PC-9 (cell line): ENCODE data around the gene MBNL2. TPM values are rescaled to one million over a fixed set of nuclear protein-coding genes. Genes with fewer than 3 reads are reported as not detected.

ENCODE experiments used
- BruUV-seq: library from RNA; stranded (reverse); fragments of 400-500 nt; replicated peaks from 2 replicates; lab custom pipeline; 2021; lab: Mats Ljungman, UMichigan
- CTCF ChIA-PET: fragments of 300-600 bp; sonication (Branson Sonifier 250); formaldehyde crosslinking; loops from one replicate; lab custom pipeline; 2022; ENCODE audit warnings: antibody characterized with exemption; lab: Charles Lee
- POLR2A ChIA-PET: fragments of 300-600 bp; sonication (Branson Sonifier 250); formaldehyde crosslinking; loops from one replicate; lab custom pipeline; 2022; ENCODE audit warnings: antibody characterized with exemption; ENCODE audit not compliant: unreplicated experiment; lab: Charles Lee
- DNase-seq, 2 experiments: peaks; one replicate each; pipeline versions ENCODE4 v3.0.0 to v3.0.0-alpha.2; 2015 to 2022; ENCODE audit warnings: mixed read lengths in 1 of 2
- H2AFZ ChIP-seq: fragments of 200-600 bp; sonication (generic); 2 replicates; pipeline ENCODE4 v1.8.1; 2017; ENCODE audit warnings: antibody characterized with exemption
- H3F3A ChIP-seq: fragments of 200-600 bp; sonication (generic); 2 replicates; pipeline ENCODE4 v1.8.1; 2017; ENCODE audit warnings: antibody characterized with exemption, mild to moderate bottlenecking, low read depth; ENCODE audit not compliant: insufficient read depth
- H3K27ac ChIP-seq: fragments of 200-600 bp; sonication (generic); 2 replicates; pipeline ENCODE4 v1.6.1; 2016; ENCODE audit warnings: mixed run types
- H3K27me3 ChIP-seq: fragments of 200-600 bp; sonication (generic); 2 replicates; pipeline ENCODE4 v1.6.1; 2016; ENCODE audit warnings: low read depth, mixed run types; ENCODE audit not compliant: insufficient read depth
- H3K36me3 ChIP-seq: fragments of 200-600 bp; sonication (generic); 2 replicates; pipeline ENCODE4 v1.6.1; 2016; ENCODE audit warnings: low read depth, mixed run types
- H3K4me1 ChIP-seq: fragments of 200-600 bp; sonication (generic); replicated peaks from 2 replicates; pipeline ENCODE4 v1.6.1; 2016; ENCODE audit warnings: mixed run types; ENCODE audit not compliant: insufficient read depth
- H3K4me2 ChIP-seq: fragments of 200-600 bp; sonication (generic); 2 replicates; pipeline ENCODE4 v1.6.1; 2017; ENCODE audit warnings: mixed run types
- H3K4me3 ChIP-seq: fragments of 200-600 bp; sonication (generic); 2 replicates; pipeline ENCODE4 v1.6.1; 2016; ENCODE audit warnings: mixed run types
- H3K79me2 ChIP-seq: fragments of 200-600 bp; sonication (generic); 2 replicates; pipeline ENCODE4 v1.6.1; 2017; ENCODE audit warnings: low read depth, mixed run types
- H3K9me2 ChIP-seq: fragments of 200-600 bp; sonication (generic); 2 replicates; pipeline ENCODE4 v1.8.1; 2017; ENCODE audit warnings: mild to moderate bottlenecking; ENCODE audit not compliant: insufficient read depth
- H3K9me3 ChIP-seq: fragments of 200-600 bp; sonication (generic); 2 replicates; pipeline ENCODE4 v1.8.1; 2016; ENCODE audit warnings: low read depth; ENCODE audit not compliant: insufficient read depth
- H4K20me1 ChIP-seq: fragments of 200-600 bp; sonication (generic); 2 replicates; pipeline ENCODE4 v1.8.1; 2017; ENCODE audit not compliant: insufficient read depth
- CTCF ChIP-seq: fragments of 200-600 bp; sonication (generic); conservative IDR thresholded peaks from 2 replicates; pipeline ENCODE4 v1.6.1; 2017; ENCODE audit warnings: mixed run types, antibody characterized with exemption, mild to moderate bottlenecking, moderate library complexity
- EZH2 ChIP-seq: fragments of 200-600 bp; sonication (generic); IDR thresholded peaks from 2 replicates; pipeline ENCODE4 v1.8.0; 2017; ENCODE audit warnings: antibody characterized with exemption, low read depth
- intact Hi-C: fragments of 100-400 bp; cut with micrococcal nuclease; formaldehyde crosslinking; loops from one replicate; pipeline ENCODE4 v1.10.0; 2022; ENCODE audit not compliant: unreplicated experiment
- total RNA-seq: library from RNA; stranded (reverse); gene quantifications from 2 replicates; pipeline ENCODE4 v1.2.3, GENCODE V29; 2021

The MBNL2 gene
- total RNA-seq, 1 experiment from 2014 or later: 91.3 TPM

- Histone ChIP-seq H3K9me2 (no peaks in the 10 kb centered on the region; the same call in 1 of the 2 replicates), H4K20me1 (peaks cover 16% of the 10 kb centered on the region), H3F3A (peaks cover 51% of the 10 kb centered on the region), H2AFZ (no peak overlapping the region), H3K4me2 (no peak overlapping the region), H3K27me3 (no peaks in the 10 kb centered on the region), H3K9me3 (no peaks in the 10 kb centered on the region), H3K36me3 (peaks cover 72% of the 10 kb centered on the region), H3K4me1 (no peaks in the 10 kb centered on the region), H3K79me2 (peaks cover 6% of the 10 kb centered on the region; the same call in 1 of the 2 replicates), H3K4me3 (no peak overlapping the region), H3K27ac (no peak overlapping the region)
- intact Hi-C loops: no loop called here
- ChIA-PET POLR2A (interaction anchor here (0.6 kb wide), 1 partner anchor 635 kb away, joined by 7 read pairs; no protein-coding TSS in a partner anchor), CTCF (no interaction called here)
- no peak for DNase-seq
- BruUV-seq: no TSS peak
- TF ChIP-seq EZH2: no peak
- no peak for TF ChIP-seq CTCF
Measured at GRCh38 chr13:97387890-97388289, 165.8 kb downstream of the MBNL2 start.

- H4K20me1 ChIP-seq: peaks cover 16% of the 10 kb centered on the region
- intact Hi-C loops: no loop called here
- no TSS peak for BruUV-seq
- H3K4me2 ChIP-seq: no peak overlapping the region
- POLR2A ChIA-PET: no interaction called here
- H3K9me3 ChIP-seq: no peaks in the 10 kb centered on the region
- peaks cover 6% of the 10 kb centered on the region; the same call in 1 of the 2 replicates for H3K79me2 ChIP-seq
- H3K9me2 ChIP-seq: no peaks in the 10 kb centered on the region
- CTCF ChIA-PET: no interaction called here
- peaks cover 46% of the 10 kb centered on the region for H3F3A ChIP-seq
- H2AFZ ChIP-seq: no peak overlapping the region
- TF ChIP-seq EZH2: no peak
- TF ChIP-seq CTCF: no peak
- H3K4me3 ChIP-seq: no peak overlapping the region
- H3K4me1 ChIP-seq: no peaks in the 10 kb centered on the region
- H3K27ac ChIP-seq: no peak overlapping the region
- H3K27me3 ChIP-seq: no peaks in the 10 kb centered on the region
- H3K36me3 ChIP-seq: peaks cover 72% of the 10 kb centered on the region
- no peak for DNase-seq
Measured at GRCh38 chr13:97388373-97388772, 166.2 kb downstream of the MBNL2 start.

GRCh38 chr13:97390941-97391600 lies 168.9 kb downstream of the MBNL2 start:
- TF ChIP-seq EZH2 (no peak), CTCF (no peak)
- POLR2A ChIA-PET: no interaction called here

More at GRCh38 chr13:97390941-97391600, 168.9 kb downstream of the MBNL2 start:
- peaks cover 10% of the 10 kb centered on the region for H3K4me1 ChIP-seq
- H3K9me3 ChIP-seq: no peaks in the 10 kb centered on the region
- H3F3A ChIP-seq: peaks cover 39% of the 10 kb centered on the region
- no peaks in the 10 kb centered on the region for H3K27me3 ChIP-seq
- peaks cover 50% of the 10 kb centered on the region for H3K36me3 ChIP-seq
- CTCF ChIA-PET: interaction anchor here (0.7 kb wide), 1 partner anchor 276 kb away, joined by 4 read pairs; no protein-coding TSS in a partner anchor
- DNase-seq: no peak
- peaks cover 16% of the 10 kb centered on the region for H4K20me1 ChIP-seq
- no peak overlapping the region for H3K27ac ChIP-seq
- no peak overlapping the region for H2AFZ ChIP-seq
- no TSS peak for BruUV-seq
- no peaks in the 10 kb centered on the region for H3K9me2 ChIP-seq
- H3K4me2 ChIP-seq: no peak overlapping the region
- intact Hi-C loops: no loop called here
- H3K4me3 ChIP-seq: no peak overlapping the region
- H3K79me2 ChIP-seq: no peaks in the 10 kb centered on the region; the same call in 1 of the 2 replicates
